ENCODE data around the gene CPED1.
"Not testable (repeated sequence)": the region's sequence is repeated elsewhere in the genome, so short reads cannot be mapped to it uniquely, and the experiment has no call there.

CPED1 gene

GRCh38 chr7:121073463-121074099 is 85.1 kb downstream of the CPED1 start:
- no peak for DNase-seq

GRCh38 chr7:121075424-121075841 is 86.9 kb downstream of the CPED1 start:
- not testable (repeated sequence) for DNase-seq

GRCh38 chr7:121075952-121076349 is 87.4 kb downstream of the CPED1 start:
- no peak for DNase-seq

- no peak for DNase-seq
Observed at GRCh38 chr7:121076350-121077164, 88.0 kb downstream of the CPED1 start.

- no peak for DNase-seq
Observed at GRCh38 chr7:121077165-121077630, 88.7 kb downstream of the CPED1 start.

- no peak for DNase-seq
Observed at GRCh38 chr7:121078701-121079227, 90.3 kb downstream of the CPED1 start.

GRCh38 chr7:121079425-121080169 is 91.1 kb downstream of the CPED1 start:
- DNase-seq, result no peak

- DNase-seq, result no peak
Observed at GRCh38 chr7:121080257-121080912, 91.9 kb downstream of the CPED1 start.

GRCh38 chr7:121080913-121081326 is 92.4 kb downstream of the CPED1 start:
- DNase-seq, result no peak

GRCh38 chr7:121081327-121081936 is 92.9 kb downstream of the CPED1 start:
- peak; percentile 67 for DNase-seq

- no peak for DNase-seq
Observed at GRCh38 chr7:121082400-121083101, 94.0 kb downstream of the CPED1 start.

- no peak for DNase-seq
Observed at GRCh38 chr7:121083138-121083789, 94.8 kb downstream of the CPED1 start.

- no peak for DNase-seq
Observed at GRCh38 chr7:121083790-121084251, 95.3 kb downstream of the CPED1 start.

GRCh38 chr7:121084256-121084655 is 95.7 kb downstream of the CPED1 start:
- DNase-seq, result no peak

- peak; percentile 19 for DNase-seq
Observed at GRCh38 chr7:121084748-121085336, 96.3 kb downstream of the CPED1 start.

- DNase-seq, result no peak
Observed at GRCh38 chr7:121085922-121086321, 97.4 kb downstream of the CPED1 start.

- no peak for DNase-seq
Observed at GRCh38 chr7:121088870-121089269, 100.4 kb downstream of the CPED1 start.

GRCh38 chr7:121094829-121095228 is 106.3 kb downstream of the CPED1 start:
- no peak for DNase-seq

- no peak for DNase-seq
Observed at GRCh38 chr7:121097577-121097976, 109.1 kb downstream of the CPED1 start.

- no peak for DNase-seq
Observed at GRCh38 chr7:121099572-121099971, 111.1 kb downstream of the CPED1 start.

GRCh38 chr7:121101083-121101482 is 112.6 kb downstream of the CPED1 start:
- no peak for DNase-seq
